Measurements from ENCODE around the gene CAMK1D.

The CAMK1D gene

GRCh38 chr10:12634621-12634931 lies 285.2 kb downstream of the CAMK1D start:
- no peak for DNase-seq

- peak; percentile 51 for DNase-seq
Observed at GRCh38 chr10:12635127-12635541, 285.8 kb downstream of the CAMK1D start.

GRCh38 chr10:12636571-12636970 lies 287.2 kb downstream of the CAMK1D start:
- DNase-seq: no peak

GRCh38 chr10:12637649-12638048 lies 288.3 kb downstream of the CAMK1D start:
- DNase-seq: no peak

GRCh38 chr10:12638103-12638502 lies 288.8 kb downstream of the CAMK1D start:
- peak; percentile 43 for DNase-seq

- no peak for DNase-seq
Observed at GRCh38 chr10:12638781-12639180, 289.4 kb downstream of the CAMK1D start.

- DNase-seq: no peak
Observed at GRCh38 chr10:12639996-12640944, 290.9 kb downstream of the CAMK1D start.

- no peak for DNase-seq
Observed at GRCh38 chr10:12642036-12642435, 292.7 kb downstream of the CAMK1D start.

GRCh38 chr10:12643279-12643678 lies 293.9 kb downstream of the CAMK1D start:
- DNase-seq: no peak

- DNase-seq: no peak
Observed at GRCh38 chr10:12644380-12645144, 295.2 kb downstream of the CAMK1D start.

GRCh38 chr10:12645449-12645848 lies 296.1 kb downstream of the CAMK1D start:
- DNase-seq: no peak

- no peak for DNase-seq
Observed at GRCh38 chr10:12649012-12649584, 299.8 kb downstream of the CAMK1D start.

- DNase-seq: no peak
Observed at GRCh38 chr10:12650122-12650521, 300.8 kb downstream of the CAMK1D start.

GRCh38 chr10:12650538-12651298 lies 301.4 kb downstream of the CAMK1D start:
- no peak for DNase-seq

- DNase-seq: no peak
Observed at GRCh38 chr10:12655940-12656339, 306.6 kb downstream of the CAMK1D start.

- DNase-seq: no peak
Observed at GRCh38 chr10:12656518-12657142, 307.3 kb downstream of the CAMK1D start.

- no peak for DNase-seq
Observed at GRCh38 chr10:12657489-12657888, 308.1 kb downstream of the CAMK1D start.

GRCh38 chr10:12658526-12658925 lies 309.2 kb downstream of the CAMK1D start:
- DNase-seq: no peak

GRCh38 chr10:12659706-12660105 lies 310.4 kb downstream of the CAMK1D start:
- DNase-seq: no peak

- no peak for DNase-seq
Observed at GRCh38 chr10:12660812-12661211, 311.5 kb downstream of the CAMK1D start.

GRCh38 chr10:12661671-12662070 lies 312.3 kb downstream of the CAMK1D start:
- no peak for DNase-seq

GRCh38 chr10:12663863-12664262 lies 314.5 kb downstream of the CAMK1D start:
- DNase-seq: no peak
